Cardiac muscle cell (in vitro differentiated cells and primary cell): ENCODE measurements around the gene NLRP5. TPM values are rescaled to one million over a fixed set of nuclear protein-coding genes. Genes with fewer than 3 reads are reported as not detected.

ENCODE experiments used
- DNase-seq, 2 donors: peaks; one replicate each; pipeline versions ENCODE4 v3.0.0 to v3.0.0-alpha.2; 2010 to 2017; ENCODE audit warnings: low read depth in 1 of 2, low spot score in 1 of 2
- H3K27ac ChIP-seq: fragments of 200-600 bp; sonication (generic); 2 replicates; pipeline ENCODE4 v1.5.1; 2016
- H3K27me3 ChIP-seq: fragments of 200-600 bp; sonication (generic); 2 replicates; pipeline ENCODE4 v1.6.0; 2016; ENCODE audit warnings: control low read depth
- H3K36me3 ChIP-seq: fragments of 200-600 bp; sonication (generic); 2 replicates; pipeline ENCODE4 v1.5.1; 2016; ENCODE audit warnings: control low read depth
- H3K4me1 ChIP-seq: fragments of 200-600 bp; sonication (generic); 2 replicates; pipeline ENCODE4 v1.8.1; 2017; ENCODE audit warnings: low read depth, mild to moderate bottlenecking, mixed run types
- H3K4me3 ChIP-seq: fragments of 200-600 bp; sonication (generic); 2 replicates; pipeline ENCODE4 v1.5.1; 2016; ENCODE audit warnings: mild to moderate bottlenecking
- H3K9me3 ChIP-seq: fragments of 200-600 bp; sonication (generic); 2 replicates; pipeline ENCODE4 v1.5.1; 2017; ENCODE audit warnings: low read depth, mild to moderate bottlenecking, control low read depth
- CTCF ChIP-seq: IDR thresholded peaks from 2 replicates; pipeline ENCODE4 v1.5.1; 2012; ENCODE audit warnings: low read depth, mild to moderate bottlenecking, low read length
- polyA plus RNA-seq: library from polyadenylated mRNA; unstranded; fragments of >200 nt; fragmentation: Nextera tagmentation; extraction: Ambion mirVana; gene quantifications from 2 replicates; pipeline ENCODE4 v1.2.1, GENCODE V29; 2016
- total RNA-seq: library from RNA; depleted of rRNA; stranded (reverse); fragments of >200 nt; gene quantifications from 2 replicates; pipeline ENCODE4 v1.2.3, GENCODE V29; 2016

The NLRP5 gene
- total and polyA plus RNA-seq, 2 experiments from 2014 or later: not detected

- no peaks in the 10 kb centered on the region for H3K27me3 ChIP-seq
- H3K4me1 ChIP-seq: peaks cover 40% of the 10 kb centered on the region
- no peak for TF ChIP-seq CTCF
Measured at GRCh38 chr19:56106993-56107392, 120.4 kb downstream of the NLRP5 start.

GRCh38 chr19:56107626-56108351, 121.2 kb downstream of the NLRP5 start:
- no peak for TF ChIP-seq CTCF
- Histone ChIP-seq H3K4me1 (peaks cover 48% of the 10 kb centered on the region), H3K27ac (no peak overlapping the region), H3K4me3 (no peak overlapping the region), H3K36me3 (no peaks in the 10 kb centered on the region), H3K9me3 (no peaks in the 10 kb centered on the region), H3K27me3 (no peaks in the 10 kb centered on the region)
- DNase-seq: no peak

More at GRCh38 chr19:56106993-56107392, 120.4 kb downstream of the NLRP5 start:
- peak overlapping the region; percentile 14 for H3K27ac ChIP-seq
- no peak overlapping the region for H3K4me3 ChIP-seq
- no peak for DNase-seq
- no peaks in the 10 kb centered on the region for H3K9me3 ChIP-seq
- H3K36me3 ChIP-seq: no peaks in the 10 kb centered on the region

GRCh38 chr19:56108447-56109195, 122.0 kb downstream of the NLRP5 start:
- Histone ChIP-seq H3K27ac (peak overlapping the region; percentile 93), H3K4me3 (no peak overlapping the region), H3K36me3 (no peaks in the 10 kb centered on the region), H3K27me3 (no peaks in the 10 kb centered on the region), H3K4me1 (peaks cover 55% of the 10 kb centered on the region), H3K9me3 (no peaks in the 10 kb centered on the region)
- DNase-seq: peak in 1 of 2 donors; percentile 79
- no peak for TF ChIP-seq CTCF

- Histone ChIP-seq H3K27ac (peak overlapping the region; percentile 93), H3K4me3 (no peak overlapping the region)
Measured at GRCh38 chr19:56109226-56109625, 122.7 kb downstream of the NLRP5 start.

More at GRCh38 chr19:56109226-56109625, 122.7 kb downstream of the NLRP5 start:
- Histone ChIP-seq H3K9me3 (no peaks in the 10 kb centered on the region), H3K4me1 (peaks cover 59% of the 10 kb centered on the region), H3K36me3 (no peaks in the 10 kb centered on the region), H3K27me3 (no peaks in the 10 kb centered on the region)
- peak in 1 of 2 donors; percentile 54 for DNase-seq
- TF ChIP-seq CTCF: no peak
